Spinal cord (tissue), 10 donors: ENCODE measurements around the gene BUB1B. TPM values are rescaled to one million over a fixed set of nuclear protein-coding genes. Genes with fewer than 3 reads are reported as not detected.
"Not testable (repeated sequence)": the region's sequence is repeated elsewhere in the genome, so short reads cannot be mapped to it uniquely, and the experiment has no call there.

Source experiments
- DNase-seq, 6 donors: peaks; one replicate each; pipeline versions ENCODE4 v3.0.0 to v3.0.0-alpha.2; 2013 to 2015; ENCODE audit warnings: low spot score in 6 of 6, low read depth in 4 of 6
- H3K27ac ChIP-seq: one replicate; pipeline ENCODE4 v1.5.1; 2013; ENCODE audit warnings: low read depth, low read length, control low read depth
- H3K27me3 ChIP-seq: one replicate; pipeline ENCODE4 v1.6.1; 2013; ENCODE audit warnings: low read length; ENCODE audit not compliant: control insufficient read depth, insufficient read depth
- H3K36me3 ChIP-seq: one replicate; pipeline ENCODE4 v1.6.1; 2013; ENCODE audit warnings: low read length; ENCODE audit not compliant: control insufficient read depth, insufficient read depth
- H3K4me1 ChIP-seq: one replicate; pipeline ENCODE4 v1.6.1; 2013; ENCODE audit warnings: low read length; ENCODE audit not compliant: control insufficient read depth, insufficient read depth
- H3K4me3 ChIP-seq: one replicate; pipeline ENCODE4 v1.5.1; 2013; ENCODE audit warnings: low read depth, low read length, control low read depth
- H3K9me3 ChIP-seq: one replicate; pipeline ENCODE4 v1.6.1; 2013; ENCODE audit warnings: low read length; ENCODE audit not compliant: control insufficient read depth, insufficient read depth
- WGBS: methylation state at CpG from one replicate; pipeline ENCODE4 v1.1.5; 2013; ENCODE audit warnings: missing lambda C conversion rate; ENCODE audit not compliant: insufficient coverage; 5-methylcytosine and 5-hydroxymethylcytosine counted together
- polyA plus RNA-seq, 2 donors: library from polyadenylated mRNA; unstranded; fragments of 120-200 nt; gene quantifications; one replicate each; pipeline ENCODE4 v1.2.1, GENCODE V29; 2013; ENCODE audit not compliant: insufficient read length in 2 of 2
- total RNA-seq, 2 donors: library from RNA; depleted of rRNA in 1 of 2; stranded (reverse); fragments of 120-200 nt in 1 of 2; fragments of >200 nt in 1 of 2; gene quantifications; one replicate each; pipeline versions ENCODE4 v1.2.3 to v1.2.4, GENCODE V29; 2013 to 2014
- donor health status: healthy.

The BUB1B gene
- total and polyA plus RNA-seq, 4 donors = 16.2 to 26.5 (median 20.5) TPM

GRCh38 chr15:40151991-40152390 is 8.9 kb upstream of the BUB1B start:
- no peaks in the 10 kb centered on the region for H3K36me3 ChIP-seq
- H3K9me3 ChIP-seq = no peaks in the 10 kb centered on the region
- H3K27ac ChIP-seq = no peak overlapping the region
- no peak for DNase-seq
- no peaks in the 10 kb centered on the region for H3K4me1 ChIP-seq
- H3K27me3 ChIP-seq = no peaks in the 10 kb centered on the region
- no peak overlapping the region for H3K4me3 ChIP-seq
- WGBS = 100% methylated on average over 2 of the region's 4 CpGs

DNA sequence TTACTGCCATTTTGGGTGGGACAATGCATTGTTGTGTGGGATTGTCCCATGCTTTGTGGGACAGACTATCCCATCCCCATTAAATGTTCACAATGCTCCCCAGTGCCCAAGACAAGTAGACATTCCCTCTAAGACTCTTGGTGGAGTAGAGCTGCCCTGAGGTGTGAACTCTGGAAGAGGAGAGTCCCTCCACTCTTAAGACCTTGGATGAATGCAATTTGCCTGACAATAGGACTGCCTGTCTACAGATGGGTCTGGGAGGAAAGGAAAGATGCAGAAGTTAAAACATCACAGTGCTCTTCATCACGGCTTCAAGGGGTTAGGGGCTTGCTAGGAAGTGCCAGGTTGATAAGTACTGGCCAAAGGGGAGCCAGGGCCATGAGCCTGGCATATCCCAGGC is 6.0 kb upstream of the BUB1B start:
- not testable (repeated sequence) for DNase-seq, H3K27me3 ChIP-seq, H3K9me3 ChIP-seq, H3K36me3 ChIP-seq, H3K27ac ChIP-seq, H3K4me1 ChIP-seq, H3K4me3 ChIP-seq
- WGBS = no CpG with 5 or more reads among the region's 1 CpG

DNA sequence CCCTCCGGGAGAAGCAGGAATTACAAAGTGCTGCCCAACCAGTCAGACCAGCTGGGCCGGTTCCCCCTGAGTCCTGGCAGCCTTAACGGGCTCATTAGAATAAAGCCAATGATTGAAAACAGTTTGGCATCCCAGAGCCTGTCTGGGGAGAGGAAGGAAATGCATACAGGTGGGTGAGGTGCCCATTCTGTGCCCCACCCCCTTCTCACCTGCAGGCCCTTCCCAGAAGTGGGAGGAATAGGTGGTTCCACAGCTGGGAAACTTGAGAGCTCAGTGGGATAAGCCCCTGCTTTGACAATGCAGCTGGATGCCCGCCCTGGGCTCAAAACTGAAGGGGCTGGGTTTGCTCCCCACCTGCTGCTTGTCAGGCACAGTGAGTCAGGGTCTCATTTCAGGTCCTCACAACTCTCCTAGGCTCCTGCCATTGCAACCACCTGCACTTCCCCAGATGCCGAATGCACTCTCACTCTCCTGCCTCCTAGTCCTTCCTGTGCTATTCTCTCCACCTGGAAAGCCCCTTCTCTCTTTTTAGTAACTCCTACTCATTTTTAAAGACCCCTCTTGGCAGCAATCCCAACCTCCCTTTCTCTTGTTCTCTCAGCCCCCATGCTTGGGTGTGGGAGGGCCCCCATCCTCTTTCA is 5.5 kb upstream of the BUB1B start:
- H3K27me3 ChIP-seq = no peaks in the 10 kb centered on the region

DNA sequence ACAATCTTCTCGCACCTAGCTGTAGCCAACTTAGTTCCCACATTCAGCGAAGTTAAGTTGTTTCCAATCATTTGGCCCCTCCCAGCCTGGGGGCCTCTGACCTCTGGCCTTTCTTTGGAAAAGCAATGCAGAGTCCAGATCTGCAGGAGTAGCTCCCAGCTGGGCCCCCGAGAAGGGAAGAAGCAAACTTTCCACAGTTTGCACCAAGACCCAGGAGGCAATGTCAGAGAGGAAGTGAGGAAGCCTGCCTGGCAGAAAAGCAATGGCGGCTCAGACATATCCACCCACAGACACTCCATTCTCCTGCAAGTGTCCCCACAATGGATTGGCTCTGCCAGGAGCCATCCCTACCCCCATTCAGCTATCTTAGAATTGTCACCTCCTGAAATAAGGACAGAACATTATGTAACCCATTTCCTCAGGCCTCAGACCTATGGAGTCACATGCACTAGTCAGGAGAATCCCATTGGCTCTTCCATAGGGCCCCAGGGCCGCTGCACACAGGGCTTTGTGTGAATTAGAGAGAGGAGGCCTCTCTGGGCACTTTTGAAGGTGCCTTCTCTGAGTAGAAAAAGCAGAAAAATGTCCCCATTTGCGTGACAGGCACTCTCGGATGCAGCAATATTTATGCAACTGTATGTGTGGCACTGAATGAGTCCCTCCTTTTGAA is 3.0 kb upstream of the BUB1B start:
- no peak overlapping the region for H3K27ac ChIP-seq
- 74% methylated on average over 6 of the region's 7 CpGs for WGBS

More for the DNA sequence above, 5.5 kb upstream of the BUB1B start:
- WGBS = 53% methylated on average over 3 of the region's 5 CpGs
- Histone ChIP-seq H3K4me3 (no peak overlapping the region), H3K4me1 (no peaks in the 10 kb centered on the region), H3K36me3 (no peaks in the 10 kb centered on the region), H3K9me3 (no peaks in the 10 kb centered on the region), H3K27ac (no peak overlapping the region)
- no peak for DNase-seq

DNA sequence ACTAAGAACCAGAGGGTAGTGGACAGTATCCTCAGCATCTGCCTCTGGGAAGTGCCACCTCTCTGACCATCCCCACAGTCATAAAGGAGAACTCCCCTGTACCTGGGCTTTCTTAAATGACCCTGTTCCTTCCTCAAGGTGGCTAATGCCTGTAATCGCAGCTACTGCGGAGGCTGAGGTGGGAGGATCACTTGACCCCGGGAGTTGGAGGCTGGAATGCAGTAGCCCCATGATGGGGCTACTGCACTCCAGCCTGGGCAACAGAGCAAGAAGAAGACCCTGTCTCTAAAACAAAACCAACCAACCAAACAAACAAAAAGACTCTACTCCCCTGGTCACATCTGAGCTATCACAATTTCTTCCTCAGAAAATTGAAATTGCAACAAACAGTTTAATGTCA is 848 bp upstream of the BUB1B start:
- WGBS = no CpG with 5 or more reads among the region's 3 CpGs
- H3K27me3 ChIP-seq = no peaks in the 10 kb centered on the region
- no peaks in the 10 kb centered on the region for H3K36me3 ChIP-seq
- H3K27ac ChIP-seq = no peak overlapping the region
- H3K4me3 ChIP-seq = no peak overlapping the region
- H3K9me3 ChIP-seq = no peaks in the 10 kb centered on the region
- peaks cover 8% of the 10 kb centered on the region for H3K4me1 ChIP-seq
- no peak for DNase-seq

More for the DNA sequence above, 3.0 kb upstream of the BUB1B start:
- Histone ChIP-seq H3K9me3 (no peaks in the 10 kb centered on the region), H3K27me3 (no peaks in the 10 kb centered on the region), H3K4me1 (peaks cover 8% of the 10 kb centered on the region), H3K4me3 (no peak overlapping the region), H3K36me3 (no peaks in the 10 kb centered on the region)
- DNase-seq = no peak

GRCh38 chr15:40161693-40162391 is 973 bp downstream of the BUB1B start:
- Histone ChIP-seq H3K4me1 (peaks cover 8% of the 10 kb centered on the region), H3K27me3 (no peaks in the 10 kb centered on the region), H3K4me3 (peak overlapping the region; percentile 95), H3K27ac (no peak overlapping the region), H3K36me3 (no peaks in the 10 kb centered on the region), H3K9me3 (no peaks in the 10 kb centered on the region)
- WGBS = no CpG with 5 or more reads among the region's 2 CpGs
- DNase-seq = no peak

- H3K27ac ChIP-seq = no peak overlapping the region
- DNase-seq = no peak
- H3K4me1 ChIP-seq = peaks cover 8% of the 10 kb centered on the region
- no peak overlapping the region for H3K4me3 ChIP-seq
- H3K9me3 ChIP-seq = no peaks in the 10 kb centered on the region
- no CpG with 5 or more reads among the region's 2 CpGs for WGBS
- H3K27me3 ChIP-seq = no peaks in the 10 kb centered on the region
- no peaks in the 10 kb centered on the region for H3K36me3 ChIP-seq
Measured at GRCh38 chr15:40162552-40162951, 1.7 kb downstream of the BUB1B start.

- Histone ChIP-seq H3K36me3 (no peaks in the 10 kb centered on the region), H3K27ac (no peak overlapping the region), H3K9me3 (no peaks in the 10 kb centered on the region), H3K4me1 (peaks cover 8% of the 10 kb centered on the region), H3K4me3 (no peak overlapping the region), H3K27me3 (no peaks in the 10 kb centered on the region)
- no peak for DNase-seq
- WGBS = no CpG with 5 or more reads among the region's 12 CpGs
Measured at GRCh38 chr15:40163657-40164416, 3.0 kb downstream of the BUB1B start.

DNA sequence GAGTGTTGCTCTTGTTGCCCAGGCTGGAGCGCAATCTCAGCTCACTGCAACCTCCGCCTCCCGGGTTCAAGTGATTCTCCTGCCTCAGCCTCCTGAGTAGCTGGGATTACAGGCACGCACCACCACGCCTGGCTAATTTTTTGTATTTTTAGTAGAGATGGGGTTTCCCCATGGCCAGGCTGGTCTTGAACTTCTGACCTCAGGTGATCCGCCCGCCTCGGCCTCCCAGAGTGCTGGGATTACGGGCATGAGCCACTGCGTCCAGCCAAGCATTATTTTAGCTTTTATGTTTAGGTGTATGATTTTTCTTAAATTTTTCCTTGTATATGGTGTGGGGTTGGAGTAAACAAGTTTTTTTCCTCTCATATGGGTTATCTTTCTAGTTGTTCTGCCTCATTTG is 6.5 kb downstream of the BUB1B start:
- H3K4me3 ChIP-seq, H3K27ac ChIP-seq, H3K9me3 ChIP-seq, DNase-seq, H3K36me3 ChIP-seq, H3K27me3 ChIP-seq, H3K4me1 ChIP-seq: not testable (repeated sequence)
- WGBS = 98% methylated on average over 8 of the region's 10 CpGs
